ENCODE results near the gene USP12. TPM values are rescaled to one million over a fixed set of nuclear protein-coding genes. Genes with fewer than 3 reads are reported as not detected.

Gene USP12
- total RNA-seq, 4 donors from 2014 or later: 23.0 to 30.9 (median 26.9) TPM

GRCh38 chr13:27053902-27054595, 117.6 kb downstream of the USP12 start:
- intact Hi-C loops (cut with DNase I; ENCODE audit: low total_unique reads): no loop called here
- H3K4me3 ChIP-seq (ENCODE audit: low read depth, poor library complexity, severe bottlenecking): no peak overlapping the region
- WGBS, 2 donors: 53 to 55% methylated on average over 6 of the region's 6 CpGs
- DNase-seq (ENCODE audit: low spot score in 2 of 2): no peak
- TF ChIP-seq CTCF (IDR thresholded peaks at IDR 0.05): no peak
- TF ChIP-seq POLR2A (IDR thresholded peaks at IDR 0.05): no peak

- H3K4me3 ChIP-seq (ENCODE audit: low read depth, poor library complexity, severe bottlenecking): no peak overlapping the region
- no peak for TF ChIP-seq POLR2A (IDR thresholded peaks at IDR 0.05)
- TF ChIP-seq CTCF (IDR thresholded peaks at IDR 0.05): no peak
- intact Hi-C loops (cut with DNase I; ENCODE audit: low total_unique reads): no loop called here
- WGBS, 2 donors: 43 to 46% methylated on average over 10 of the region's 10 CpGs
- no peak for DNase-seq (ENCODE audit: low spot score in 2 of 2)
Measured at GRCh38 chr13:27053210-27053884, 118.3 kb downstream of the USP12 start.

- 50 to 55% methylated on average over 6 of the region's 6 CpGs for WGBS, 2 donors
- intact Hi-C loops (cut with DNase I; ENCODE audit: low total_unique reads): no loop called here
- H3K4me3 ChIP-seq (ENCODE audit: low read depth, poor library complexity, severe bottlenecking): no peak overlapping the region
- DNase-seq (ENCODE audit: low spot score in 2 of 2): no peak
- TF ChIP-seq POLR2A (IDR thresholded peaks at IDR 0.05): no peak
- TF ChIP-seq CTCF (IDR thresholded peaks at IDR 0.05): no peak
Measured at GRCh38 chr13:27052551-27053208, 118.9 kb downstream of the USP12 start.

GRCh38 chr13:27047081-27047480, 124.5 kb downstream of the USP12 start:
- DNase-seq (ENCODE audit: low spot score in 2 of 2): no peak
- no peak for TF ChIP-seq CTCF (IDR thresholded peaks at IDR 0.05)
- TF ChIP-seq POLR2A (IDR thresholded peaks at IDR 0.05): no peak
- no peak overlapping the region for H3K4me3 ChIP-seq (ENCODE audit: low read depth, poor library complexity, severe bottlenecking)
- intact Hi-C loops (cut with DNase I; ENCODE audit: low total_unique reads): no loop called here
- 93 to 97% methylated on average over 13 of the region's 13 CpGs for WGBS, 2 donors

- H3K4me3 ChIP-seq (ENCODE audit: low read depth, poor library complexity, severe bottlenecking): no peak overlapping the region
- TF ChIP-seq CTCF (IDR thresholded peaks at IDR 0.05): no peak
- no peak for TF ChIP-seq POLR2A (IDR thresholded peaks at IDR 0.05)
- 75 to 77% methylated on average over 15 of the region's 15 CpGs for WGBS, 2 donors
- DNase-seq (ENCODE audit: low spot score in 2 of 2): no peak
- intact Hi-C loops (cut with DNase I; ENCODE audit: low total_unique reads): no loop called here
Measured at GRCh38 chr13:27044837-27045570, 126.6 kb downstream of the USP12 start.
